ENCODE results near the gene GPR52.

GPR52 gene

DNA sequence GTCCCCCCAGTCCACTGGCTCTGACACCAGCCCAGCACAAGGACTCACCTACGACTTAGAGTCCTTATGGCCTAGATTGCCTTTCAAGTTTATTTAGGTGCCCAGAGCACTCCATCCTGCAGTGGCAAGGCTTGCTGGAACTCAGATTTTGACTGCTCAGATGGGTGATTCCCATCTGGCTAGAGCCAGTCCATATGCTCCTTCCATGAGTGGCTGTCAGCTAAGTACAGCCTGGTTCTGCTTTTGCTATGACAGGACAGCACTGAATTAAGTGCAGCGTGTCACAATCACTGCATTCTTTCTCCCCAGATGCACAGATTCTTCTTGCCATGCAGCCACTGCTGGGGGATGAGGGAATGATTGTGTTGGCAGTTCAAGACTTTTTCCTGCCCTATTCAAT, 43.8 kb downstream of the GPR52 start:
- ChIA-PET CTCF (no interaction called here), POLR2A (no interaction called here)
- Histone ChIP-seq H3K4me1 (ENCODE audit: control insufficient read depth, insufficient read depth, low read length) (no peaks in the 10 kb centered on the region), H3K4me3 (ENCODE audit: low read depth, low read length) (no peak overlapping the region), H3K36me3 (ENCODE audit: control insufficient read depth in 2 of 2, insufficient read depth in 1 of 2, low read length in 2 of 2) (no peaks in the 10 kb centered on the region), H3K9me3 (ENCODE audit: control insufficient read depth, insufficient read depth, low read depth, low read length) (no peaks in the 10 kb centered on the region), H3K27ac (ENCODE audit: extremely low read depth, low read depth, low read length) (no peak overlapping the region)
- TF ChIP-seq HOXD13 (CRISPR knock-in tag; IDR thresholded peaks at IDR 0.05; ENCODE audit: borderline replicate concordance) (no peak), MEIS1 (CRISPR knock-in tag; IDR thresholded peaks at IDR 0.05; ENCODE audit: borderline replicate concordance) (no peak), SP2 (tag by site-specific recombination; IDR thresholded peaks at IDR 0.05) (no peak), ZNF341 (tag by site-specific recombination; IDR thresholded peaks at IDR 0.05; ENCODE audit: low read depth) (no peak), SALL2 (tag by site-specific recombination; IDR thresholded peaks at IDR 0.05; ENCODE audit: borderline replicate concordance) (no peak), ZNF473 (tag by site-specific recombination; IDR thresholded peaks at IDR 0.05) (no peak), ZNF311 (tag by site-specific recombination; IDR thresholded peaks at IDR 0.05; ENCODE audit: borderline replicate concordance) (no peak), ZNF404 (tag by site-specific recombination; IDR thresholded peaks at IDR 0.05) (no peak), ZNF221 (tag by site-specific recombination; IDR thresholded peaks at IDR 0.05; ENCODE audit: borderline replicate concordance) (no peak), ZSCAN16 (tag by site-specific recombination; IDR thresholded peaks at IDR 0.05) (no peak), TRIM28 (IDR thresholded peaks at IDR 0.05; ENCODE audit: borderline replicate concordance, low read length) (no peak), ZNF23 (tag by site-specific recombination; IDR thresholded peaks at IDR 0.05; ENCODE audit: borderline replicate concordance) (no peak), ZNF514 (tag by site-specific recombination; IDR thresholded peaks at IDR 0.05) (no peak), ZFP3 (tag by site-specific recombination; IDR thresholded peaks at IDR 0.05; ENCODE audit: low read depth) (no peak), ZNF658 (tag by site-specific recombination; IDR thresholded peaks at IDR 0.05) (no peak), ZNF561 (tag by site-specific recombination; IDR thresholded peaks at IDR 0.05; ENCODE audit: borderline replicate concordance) (no peak)
- TF ChIP-seq, protein P1, sequence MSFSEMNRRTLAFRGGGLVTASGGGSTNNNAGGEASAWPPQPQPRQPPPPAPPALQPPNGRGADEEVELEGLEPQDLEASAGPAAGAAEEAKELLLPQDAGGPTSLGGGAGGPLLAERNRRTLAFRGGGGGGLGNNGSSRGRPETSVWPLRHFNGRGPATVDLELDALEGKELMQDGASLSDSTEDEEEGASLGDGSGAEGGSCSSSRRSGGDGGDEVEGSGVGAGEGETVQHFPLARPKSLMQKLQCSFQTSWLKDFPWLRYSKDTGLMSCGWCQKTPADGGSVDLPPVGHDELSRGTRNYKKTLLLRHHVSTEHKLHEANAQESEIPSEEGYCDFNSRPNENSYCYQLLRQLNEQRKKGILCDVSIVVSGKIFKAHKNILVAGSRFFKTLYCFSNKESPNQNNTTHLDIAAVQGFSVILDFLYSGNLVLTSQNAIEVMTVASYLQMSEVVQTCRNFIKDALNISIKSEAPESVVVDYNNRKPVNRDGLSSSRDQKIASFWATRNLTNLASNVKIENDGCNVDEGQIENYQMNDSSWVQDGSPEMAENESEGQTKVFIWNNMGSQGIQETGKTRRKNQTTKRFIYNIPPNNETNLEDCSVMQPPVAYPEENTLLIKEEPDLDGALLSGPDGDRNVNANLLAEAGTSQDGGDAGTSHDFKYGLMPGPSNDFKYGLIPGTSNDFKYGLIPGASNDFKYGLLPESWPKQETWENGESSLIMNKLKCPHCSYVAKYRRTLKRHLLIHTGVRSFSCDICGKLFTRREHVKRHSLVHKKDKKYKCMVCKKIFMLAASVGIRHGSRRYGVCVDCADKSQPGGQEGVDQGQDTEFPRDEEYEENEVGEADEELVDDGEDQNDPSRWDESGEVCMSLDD (tag by site-specific recombination; IDR thresholded peaks at IDR 0.05), result no peak
- TF ChIP-seq, protein P2, sequence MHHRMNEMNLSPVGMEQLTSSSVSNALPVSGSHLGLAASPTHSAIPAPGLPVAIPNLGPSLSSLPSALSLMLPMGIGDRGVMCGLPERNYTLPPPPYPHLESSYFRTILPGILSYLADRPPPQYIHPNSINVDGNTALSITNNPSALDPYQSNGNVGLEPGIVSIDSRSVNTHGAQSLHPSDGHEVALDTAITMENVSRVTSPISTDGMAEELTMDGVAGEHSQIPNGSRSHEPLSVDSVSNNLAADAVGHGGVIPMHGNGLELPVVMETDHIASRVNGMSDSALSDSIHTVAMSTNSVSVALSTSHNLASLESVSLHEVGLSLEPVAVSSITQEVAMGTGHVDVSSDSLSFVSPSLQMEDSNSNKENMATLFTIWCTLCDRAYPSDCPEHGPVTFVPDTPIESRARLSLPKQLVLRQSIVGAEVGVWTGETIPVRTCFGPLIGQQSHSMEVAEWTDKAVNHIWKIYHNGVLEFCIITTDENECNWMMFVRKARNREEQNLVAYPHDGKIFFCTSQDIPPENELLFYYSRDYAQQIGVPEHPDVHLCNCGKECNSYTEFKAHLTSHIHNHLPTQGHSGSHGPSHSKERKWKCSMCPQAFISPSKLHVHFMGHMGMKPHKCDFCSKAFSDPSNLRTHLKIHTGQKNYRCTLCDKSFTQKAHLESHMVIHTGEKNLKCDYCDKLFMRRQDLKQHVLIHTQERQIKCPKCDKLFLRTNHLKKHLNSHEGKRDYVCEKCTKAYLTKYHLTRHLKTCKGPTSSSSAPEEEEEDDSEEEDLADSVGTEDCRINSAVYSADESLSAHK (tag by site-specific recombination; IDR thresholded peaks at IDR 0.05), result no peak
- TF ChIP-seq, protein P3, sequence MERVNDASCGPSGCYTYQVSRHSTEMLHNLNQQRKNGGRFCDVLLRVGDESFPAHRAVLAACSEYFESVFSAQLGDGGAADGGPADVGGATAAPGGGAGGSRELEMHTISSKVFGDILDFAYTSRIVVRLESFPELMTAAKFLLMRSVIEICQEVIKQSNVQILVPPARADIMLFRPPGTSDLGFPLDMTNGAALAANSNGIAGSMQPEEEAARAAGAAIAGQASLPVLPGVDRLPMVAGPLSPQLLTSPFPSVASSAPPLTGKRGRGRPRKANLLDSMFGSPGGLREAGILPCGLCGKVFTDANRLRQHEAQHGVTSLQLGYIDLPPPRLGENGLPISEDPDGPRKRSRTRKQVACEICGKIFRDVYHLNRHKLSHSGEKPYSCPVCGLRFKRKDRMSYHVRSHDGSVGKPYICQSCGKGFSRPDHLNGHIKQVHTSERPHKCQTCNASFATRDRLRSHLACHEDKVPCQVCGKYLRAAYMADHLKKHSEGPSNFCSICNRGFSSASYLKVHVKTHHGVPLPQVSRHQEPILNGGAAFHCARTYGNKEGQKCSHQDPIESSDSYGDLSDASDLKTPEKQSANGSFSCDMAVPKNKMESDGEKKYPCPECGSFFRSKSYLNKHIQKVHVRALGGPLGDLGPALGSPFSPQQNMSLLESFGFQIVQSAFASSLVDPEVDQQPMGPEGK (tag by site-specific recombination; IDR thresholded peaks at IDR 0.05), result no peak

DNA sequence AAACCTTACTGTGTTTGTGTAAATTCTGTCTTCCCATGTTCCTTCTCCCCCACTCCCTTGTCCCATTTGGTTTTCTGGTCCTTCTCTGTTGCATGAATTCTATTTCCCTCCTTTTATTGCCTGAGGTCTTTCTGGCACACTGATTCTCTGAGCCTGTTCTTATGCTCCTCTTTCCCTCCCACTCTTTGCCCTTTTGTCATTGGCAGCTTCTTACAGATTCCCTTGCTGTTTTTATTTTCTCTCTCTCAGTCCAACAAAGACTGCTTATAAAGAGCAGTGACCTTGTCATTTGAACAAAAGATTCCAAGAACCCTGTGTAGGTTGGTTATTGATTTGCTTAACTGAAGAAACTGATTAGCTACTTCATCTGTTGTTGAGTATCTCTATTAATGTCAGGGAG, 49.7 kb downstream of the GPR52 start:
- ChIA-PET POLR2A (no interaction called here), CTCF (interaction anchor here (1.1 kb wide), 1 partner anchor 235 kb away, joined by 5 read pairs; no protein-coding TSS in a partner anchor)
- H3K27ac ChIP-seq (ENCODE audit: extremely low read depth, low read depth, low read length), result no peak overlapping the region
- no peak for TF ChIP-seq ZNF354C (tag by site-specific recombination; IDR thresholded peaks at IDR 0.05; ENCODE audit: borderline replicate concordance, low read depth)
- no peak for TF ChIP-seq IKZF3 (tag by site-specific recombination; IDR thresholded peaks at IDR 0.05)
- no peak for TF ChIP-seq ZNF510 (tag by site-specific recombination; IDR thresholded peaks at IDR 0.05; ENCODE audit: insufficient replicate concordance)
- TF ChIP-seq, protein P4, sequence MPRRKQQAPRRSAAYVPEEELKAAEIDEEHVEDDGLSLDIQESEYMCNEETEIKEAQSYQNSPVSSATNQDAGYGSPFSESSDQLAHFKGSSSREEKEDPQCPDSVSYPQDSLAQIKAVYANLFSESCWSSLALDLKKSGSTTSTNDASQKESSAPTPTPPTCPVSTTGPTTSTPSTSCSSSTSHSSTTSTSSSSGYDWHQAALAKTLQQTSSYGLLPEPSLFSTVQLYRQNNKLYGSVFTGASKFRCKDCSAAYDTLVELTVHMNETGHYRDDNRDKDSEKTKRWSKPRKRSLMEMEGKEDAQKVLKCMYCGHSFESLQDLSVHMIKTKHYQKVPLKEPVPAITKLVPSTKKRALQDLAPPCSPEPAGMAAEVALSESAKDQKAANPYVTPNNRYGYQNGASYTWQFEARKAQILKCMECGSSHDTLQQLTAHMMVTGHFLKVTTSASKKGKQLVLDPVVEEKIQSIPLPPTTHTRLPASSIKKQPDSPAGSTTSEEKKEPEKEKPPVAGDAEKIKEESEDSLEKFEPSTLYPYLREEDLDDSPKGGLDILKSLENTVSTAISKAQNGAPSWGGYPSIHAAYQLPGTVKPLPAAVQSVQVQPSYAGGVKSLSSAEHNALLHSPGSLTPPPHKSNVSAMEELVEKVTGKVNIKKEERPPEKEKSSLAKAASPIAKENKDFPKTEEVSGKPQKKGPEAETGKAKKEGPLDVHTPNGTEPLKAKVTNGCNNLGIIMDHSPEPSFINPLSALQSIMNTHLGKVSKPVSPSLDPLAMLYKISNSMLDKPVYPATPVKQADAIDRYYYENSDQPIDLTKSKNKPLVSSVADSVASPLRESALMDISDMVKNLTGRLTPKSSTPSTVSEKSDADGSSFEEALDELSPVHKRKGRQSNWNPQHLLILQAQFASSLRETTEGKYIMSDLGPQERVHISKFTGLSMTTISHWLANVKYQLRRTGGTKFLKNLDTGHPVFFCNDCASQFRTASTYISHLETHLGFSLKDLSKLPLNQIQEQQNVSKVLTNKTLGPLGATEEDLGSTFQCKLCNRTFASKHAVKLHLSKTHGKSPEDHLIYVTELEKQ (tag by site-specific recombination; IDR thresholded peaks at IDR 0.05; ENCODE audit: borderline replicate concordance), result no peak
- no peak for TF ChIP-seq ZNF416 (tag by site-specific recombination; IDR thresholded peaks at IDR 0.05)
- TF ChIP-seq ZFP3 (tag by site-specific recombination; IDR thresholded peaks at IDR 0.05; ENCODE audit: low read depth), result no peak
- TF ChIP-seq ZNF423 (tag by site-specific recombination; IDR thresholded peaks at IDR 0.05), result no peak
- TF ChIP-seq ZNF792 (tag by site-specific recombination; IDR thresholded peaks at IDR 0.05), result no peak
- no peak for TF ChIP-seq ZNF521 (tag by site-specific recombination; IDR thresholded peaks at IDR 0.05)

More for the DNA sequence above, 49.7 kb downstream of the GPR52 start:
- no peaks in the 10 kb centered on the region for H3K9me3 ChIP-seq (ENCODE audit: control insufficient read depth, insufficient read depth, low read depth, low read length)
- no peaks in the 10 kb centered on the region for H3K4me1 ChIP-seq (ENCODE audit: control insufficient read depth, insufficient read depth, low read length)
- H3K4me3 ChIP-seq (ENCODE audit: low read depth, low read length), result no peak overlapping the region
- H3K36me3 ChIP-seq (ENCODE audit: control insufficient read depth in 2 of 2, insufficient read depth in 1 of 2, low read length in 2 of 2), result no peaks in the 10 kb centered on the region
